AG09319 (cell line): ENCODE results near the gene AP3D1.
A peak's percentile ranks its signal among the peaks of the same experiment; 100 is the strongest.

Experiments used
- DNase-seq: peaks from one replicate; pipeline ENCODE4 v3.0.0-alpha.2; 2010; ENCODE audit warnings: low read depth; ENCODE audit errors: extremely low read depth
- TF ChIP-seq, protein P1 (sequence below): IDR thresholded peaks from 2 replicates; pipeline ENCODE4 v1.5.1; 2011; ENCODE audit warnings: low read depth, mild to moderate bottlenecking, inconsistent platforms, low read length, moderate library complexity

AP3D1 gene

DNA sequence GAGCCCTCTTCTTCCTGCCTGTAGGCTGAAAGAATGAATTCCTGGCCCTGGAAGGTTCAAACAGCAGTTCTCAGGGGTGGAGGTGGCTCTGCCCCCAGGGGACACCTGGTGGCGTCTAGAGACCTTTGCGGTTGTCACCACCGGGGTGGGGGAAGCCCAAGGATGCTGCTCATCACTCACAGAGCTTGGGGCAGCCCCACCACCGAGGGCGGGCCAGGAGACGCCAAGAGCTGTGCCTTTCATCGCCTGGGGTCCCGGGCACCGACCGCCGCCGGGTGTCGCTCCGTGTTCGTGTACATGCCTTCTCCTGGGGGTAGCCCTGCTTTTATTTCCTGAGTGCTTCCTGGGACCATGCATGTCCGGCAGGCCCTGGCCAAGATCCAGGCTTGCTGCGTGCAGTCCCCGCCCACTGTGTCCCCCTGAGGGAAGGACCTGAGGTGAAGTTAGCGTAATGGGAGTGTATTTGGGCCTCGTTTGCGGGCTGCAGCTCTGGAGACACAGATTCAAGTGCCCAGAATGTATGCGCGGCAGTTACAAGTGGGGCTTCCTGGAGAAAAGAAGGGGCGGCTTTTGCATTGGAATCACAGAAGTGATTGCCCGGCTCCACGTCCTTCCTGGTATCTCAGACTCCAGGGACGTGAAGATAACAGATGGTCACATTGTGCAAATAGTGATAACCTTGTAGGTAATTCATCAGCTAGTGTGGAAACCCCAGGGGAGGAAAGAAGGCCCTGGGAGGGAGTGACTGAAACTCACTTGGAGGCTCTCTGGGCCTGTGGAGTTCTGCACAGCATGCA is 20.2 kb upstream of the AP3D1 start:
- TF ChIP-seq, protein P1, sequence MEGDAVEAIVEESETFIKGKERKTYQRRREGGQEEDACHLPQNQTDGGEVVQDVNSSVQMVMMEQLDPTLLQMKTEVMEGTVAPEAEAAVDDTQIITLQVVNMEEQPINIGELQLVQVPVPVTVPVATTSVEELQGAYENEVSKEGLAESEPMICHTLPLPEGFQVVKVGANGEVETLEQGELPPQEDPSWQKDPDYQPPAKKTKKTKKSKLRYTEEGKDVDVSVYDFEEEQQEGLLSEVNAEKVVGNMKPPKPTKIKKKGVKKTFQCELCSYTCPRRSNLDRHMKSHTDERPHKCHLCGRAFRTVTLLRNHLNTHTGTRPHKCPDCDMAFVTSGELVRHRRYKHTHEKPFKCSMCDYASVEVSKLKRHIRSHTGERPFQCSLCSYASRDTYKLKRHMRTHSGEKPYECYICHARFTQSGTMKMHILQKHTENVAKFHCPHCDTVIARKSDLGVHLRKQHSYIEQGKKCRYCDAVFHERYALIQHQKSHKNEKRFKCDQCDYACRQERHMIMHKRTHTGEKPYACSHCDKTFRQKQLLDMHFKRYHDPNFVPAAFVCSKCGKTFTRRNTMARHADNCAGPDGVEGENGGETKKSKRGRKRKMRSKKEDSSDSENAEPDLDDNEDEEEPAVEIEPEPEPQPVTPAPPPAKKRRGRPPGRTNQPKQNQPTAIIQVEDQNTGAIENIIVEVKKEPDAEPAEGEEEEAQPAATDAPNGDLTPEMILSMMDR, result no peak
- no peak for DNase-seq

DNA sequence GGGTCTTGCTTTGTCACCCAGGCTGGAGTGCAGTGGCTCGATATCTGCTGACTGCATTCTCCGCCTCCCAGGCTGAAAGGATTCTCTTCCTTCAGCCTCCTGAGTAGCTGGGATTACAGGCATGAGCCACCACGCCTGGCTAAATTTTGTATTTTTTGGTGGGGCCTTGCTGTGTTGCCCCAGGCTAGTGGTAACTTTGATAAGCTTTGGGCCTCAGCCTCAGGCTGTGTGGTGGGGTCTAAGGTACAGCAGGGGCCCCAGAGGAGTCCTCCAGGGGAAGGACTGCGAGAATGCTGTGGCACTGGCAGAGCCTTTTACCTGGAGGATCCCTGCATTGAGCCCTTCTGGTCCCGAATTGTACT is 19.6 kb upstream of the AP3D1 start:
- TF ChIP-seq, protein P1, result no peak

DNA sequence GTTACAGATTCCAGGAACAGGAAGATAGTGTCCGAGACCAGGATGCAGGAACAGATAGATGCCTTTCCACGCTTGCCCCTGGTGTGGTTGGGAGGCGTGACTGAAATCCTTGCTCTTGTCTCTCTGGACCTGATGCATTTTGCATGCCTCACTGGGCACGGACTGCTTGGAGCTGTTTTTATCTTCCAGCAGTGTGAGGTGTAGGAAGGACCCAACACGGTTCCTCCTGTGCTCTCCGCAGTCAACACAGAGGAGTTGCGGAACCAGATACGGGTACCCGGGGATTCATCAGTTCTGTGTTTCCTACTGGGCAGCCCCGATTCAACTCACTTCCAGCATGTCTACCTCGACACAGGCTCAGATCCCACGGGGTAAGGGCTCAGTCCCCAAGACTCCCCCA is 18.9 kb upstream of the AP3D1 start:
- TF ChIP-seq, protein P1, result no peak
- no peak for DNase-seq

More for the DNA sequence above, 19.6 kb upstream of the AP3D1 start:
- no peak for DNase-seq

DNA sequence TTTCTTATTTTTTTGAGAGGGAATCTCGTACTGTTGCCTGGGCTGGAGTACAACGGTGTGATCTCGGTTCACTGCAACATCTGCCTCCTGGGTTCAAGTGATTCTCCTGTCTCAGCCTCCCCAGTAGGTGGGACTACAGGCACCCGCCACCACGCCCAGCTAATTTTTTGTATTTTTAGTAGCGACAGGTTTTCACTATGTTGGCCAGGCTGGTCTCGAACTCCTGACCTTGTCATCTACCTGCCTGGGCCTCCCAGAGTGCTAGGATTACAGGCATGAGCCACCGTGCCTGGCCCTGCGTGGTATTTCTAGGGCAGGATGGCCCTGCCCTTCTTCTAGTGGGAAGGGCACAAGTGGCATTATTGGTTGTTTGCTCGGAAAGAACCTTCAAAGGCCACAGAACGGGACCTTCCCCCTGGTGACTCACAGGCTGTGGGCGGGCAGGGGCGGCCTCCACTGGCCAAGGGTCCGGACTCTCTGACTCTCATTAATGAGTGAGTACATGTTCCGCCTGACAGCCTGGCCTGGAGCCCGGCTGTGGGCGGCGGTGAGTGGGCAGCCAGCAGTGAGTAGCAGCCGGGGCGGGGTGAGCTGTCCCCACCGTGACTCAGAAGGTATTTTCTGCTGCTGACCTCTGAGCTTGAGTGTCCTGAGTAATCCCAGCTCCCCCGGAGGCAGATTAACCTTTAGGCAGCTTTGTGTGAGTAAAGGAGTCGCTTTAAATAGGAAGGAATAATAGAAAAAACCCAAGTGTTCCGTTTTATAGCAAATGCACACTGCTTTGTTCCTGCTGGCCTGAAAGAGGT is 17.5 kb upstream of the AP3D1 start:
- TF ChIP-seq, protein P1, result no peak
- peak; percentile 92 for DNase-seq

- DNase-seq, result no peak
Measured at GRCh38 chr19:2167896-2168618, 16.7 kb upstream of the AP3D1 start.

DNA sequence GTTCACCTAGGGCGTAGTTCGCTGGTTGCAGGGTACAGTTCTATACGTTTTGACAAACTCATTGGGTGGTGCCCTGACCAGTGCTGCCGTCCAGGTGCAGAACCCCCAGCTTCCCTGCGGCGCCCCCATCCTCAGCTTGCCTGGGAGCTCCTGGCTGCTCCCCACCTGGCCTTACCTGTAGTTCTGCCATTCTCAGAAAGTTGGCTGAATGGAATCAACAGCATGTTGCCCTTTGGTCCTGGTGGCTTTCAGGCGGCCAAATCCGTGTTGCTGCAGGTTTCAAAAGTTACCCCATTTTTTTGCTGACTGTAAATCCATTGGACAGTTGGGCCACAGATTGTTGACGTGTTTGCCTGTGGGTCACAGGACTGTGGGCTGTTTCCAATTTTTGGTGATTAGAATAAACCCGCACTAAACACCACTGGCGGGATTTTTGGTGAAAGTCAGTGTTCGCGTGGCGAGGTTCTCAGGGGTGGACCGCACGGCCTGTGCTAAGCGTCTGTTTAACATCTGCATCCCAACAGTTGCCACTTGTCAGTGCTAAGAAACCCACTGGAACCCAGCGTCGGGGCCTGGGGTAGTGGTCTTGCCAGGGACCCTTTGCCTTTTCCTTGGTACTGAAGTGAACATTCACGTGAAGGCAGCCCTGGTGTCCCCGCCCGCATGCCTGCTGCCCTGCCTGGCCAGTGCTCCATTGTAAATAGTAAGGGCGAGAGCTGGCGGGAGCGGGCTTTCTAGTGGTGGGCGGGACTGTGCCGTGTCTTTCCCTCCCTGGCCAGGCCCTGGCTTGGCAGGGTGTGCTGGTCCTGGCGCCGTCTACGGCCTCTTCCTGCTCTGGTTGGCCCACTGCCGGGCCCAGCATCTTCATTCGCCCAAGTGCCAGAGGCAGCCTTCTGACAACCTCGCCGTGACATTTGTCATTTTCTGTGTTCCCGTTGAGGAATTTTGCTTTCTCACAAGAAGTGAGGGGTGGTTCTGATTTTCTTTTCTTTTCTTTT is 15.7 kb upstream of the AP3D1 start:
- peak; percentile 59 for DNase-seq
- TF ChIP-seq, protein P1, result no peak

More at GRCh38 chr19:2167896-2168618, 16.7 kb upstream of the AP3D1 start:
- TF ChIP-seq, protein P1, result no peak
